Fibroblast of skin of left quadriceps (primary cell): Measurements from ENCODE around the gene HEATR9.
A peak's percentile ranks its signal among the peaks of the same experiment; 100 is the strongest.

Experiments used
- DNase-seq, 2 experiments: peaks; one replicate each; pipeline ENCODE4 v3.0.0-alpha.2; 2013; ENCODE audit warnings: low read depth in 2 of 2

HEATR9 gene

DNA sequence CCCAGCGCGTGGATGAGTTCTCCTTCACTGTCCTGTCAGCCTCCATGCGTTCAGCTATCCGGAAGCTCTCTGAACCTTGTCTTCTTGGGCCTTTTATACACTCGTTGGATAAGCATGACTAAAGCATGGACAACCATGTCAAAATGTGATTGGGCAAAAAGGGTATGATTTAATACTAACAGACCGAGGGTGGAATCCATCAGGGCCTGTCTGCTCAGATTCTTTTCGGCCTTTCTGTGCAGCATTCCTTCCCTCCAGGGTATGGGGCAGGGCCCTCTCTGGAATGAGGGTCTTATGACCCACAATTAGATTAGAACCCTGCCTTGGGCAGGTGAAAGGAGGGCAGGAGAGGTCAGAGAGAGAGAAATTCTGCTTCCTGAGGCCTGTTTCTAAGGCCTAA, 25.5 kb upstream of the HEATR9 start:
- no peak for DNase-seq

DNA sequence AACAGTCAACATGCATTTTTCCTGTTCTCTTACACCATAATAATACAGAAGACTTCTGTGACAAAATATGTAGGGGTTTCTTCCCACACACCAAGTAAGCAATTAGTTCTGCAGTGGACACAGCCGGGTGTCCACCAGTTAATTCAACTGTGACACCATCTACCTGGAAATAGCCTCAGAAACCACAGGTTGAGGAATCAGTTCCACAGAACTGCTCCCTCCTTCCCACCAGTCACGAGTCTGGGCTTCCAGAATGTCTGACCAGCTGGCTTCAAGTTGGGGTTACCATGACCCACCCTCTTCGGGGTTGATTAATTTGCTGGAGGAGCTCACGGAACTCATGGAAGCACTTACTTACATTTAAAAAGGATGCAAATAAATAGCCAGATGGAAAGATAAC, 25.1 kb upstream of the HEATR9 start:
- no peak for DNase-seq

DNA sequence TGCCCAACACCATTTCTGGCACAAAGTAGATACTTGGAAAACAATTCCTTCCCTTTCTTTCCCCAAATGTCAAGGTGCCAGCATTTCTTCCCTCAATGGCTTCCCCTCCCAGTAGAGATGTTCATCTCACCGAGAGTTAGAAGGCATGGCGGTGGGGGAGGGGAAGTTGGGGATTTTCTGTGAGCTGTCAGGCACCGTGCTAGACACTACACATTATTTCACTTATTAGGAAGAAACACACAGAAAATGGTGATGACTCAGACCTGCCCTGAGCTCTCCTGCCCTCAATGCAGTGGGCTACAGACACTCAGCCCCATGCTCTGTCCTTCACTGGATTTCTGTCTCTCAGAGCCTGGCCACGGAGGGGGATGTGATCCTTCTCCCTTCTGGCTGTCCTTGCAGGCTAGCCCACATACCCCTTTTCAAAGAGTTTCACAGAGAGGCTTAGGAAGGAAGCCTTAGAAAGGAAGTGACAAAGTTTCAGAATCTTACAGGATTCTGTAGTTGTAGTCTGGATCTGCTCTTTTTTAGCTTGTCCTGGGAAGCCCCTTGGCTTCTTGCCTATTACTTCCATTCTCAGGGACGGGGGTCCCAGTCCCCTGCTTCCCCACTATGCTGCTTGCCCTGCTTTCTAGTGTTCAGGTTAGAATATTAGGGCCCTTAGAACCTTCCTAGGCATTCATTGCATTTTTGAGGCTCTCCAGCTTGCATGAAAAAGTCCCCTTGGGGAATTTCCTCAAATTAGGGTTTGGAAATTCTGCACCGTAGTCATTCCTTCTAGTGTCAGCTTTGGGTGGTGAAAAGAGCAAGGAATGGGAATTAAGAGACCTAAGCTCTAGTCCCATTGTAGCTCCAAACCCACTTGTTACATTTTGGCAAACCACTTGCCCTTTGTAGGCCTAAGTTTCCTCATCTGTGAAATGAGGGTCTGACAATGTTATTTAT, 23.7 kb upstream of the HEATR9 start:
- DNase-seq = no peak

DNA sequence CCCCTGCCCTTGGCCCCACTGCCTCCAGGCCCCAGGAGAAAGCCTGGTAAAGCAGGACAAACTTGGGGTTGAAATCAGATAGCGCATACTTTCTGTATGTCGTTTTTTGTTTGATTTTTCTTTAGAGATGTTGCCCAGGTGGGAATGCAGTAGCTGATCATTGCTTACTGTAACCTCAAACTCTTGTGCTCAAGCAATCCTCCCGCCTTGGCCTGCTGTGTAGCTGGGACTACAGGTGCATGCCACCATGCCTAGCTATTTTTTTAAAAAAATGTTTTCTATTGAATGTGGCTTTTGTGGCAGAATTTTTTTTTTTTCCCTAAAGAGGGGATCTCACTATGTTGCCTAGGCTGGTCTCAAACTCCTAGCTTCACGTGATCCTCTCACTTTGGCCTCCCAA, 22.6 kb upstream of the HEATR9 start:
- no peak for DNase-seq

DNA sequence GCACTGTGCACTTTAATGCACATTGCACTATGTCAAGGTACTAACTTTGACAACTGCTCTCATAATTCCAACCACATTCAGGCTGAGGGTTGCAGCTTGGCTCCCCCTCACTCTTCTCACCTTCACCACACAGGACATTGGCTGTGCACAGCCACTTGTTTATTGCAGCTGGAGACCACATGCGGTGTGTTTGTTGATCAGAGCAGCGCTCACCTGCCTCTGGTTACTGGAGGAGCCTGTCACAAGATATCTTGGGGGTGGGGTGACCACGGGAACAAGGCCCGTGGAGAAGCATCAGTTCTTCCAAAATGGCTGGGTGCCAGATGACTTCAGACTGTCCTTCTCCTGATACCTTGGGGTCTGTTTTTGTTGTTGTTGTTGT, 22.1 kb upstream of the HEATR9 start:
- no peak for DNase-seq

DNA sequence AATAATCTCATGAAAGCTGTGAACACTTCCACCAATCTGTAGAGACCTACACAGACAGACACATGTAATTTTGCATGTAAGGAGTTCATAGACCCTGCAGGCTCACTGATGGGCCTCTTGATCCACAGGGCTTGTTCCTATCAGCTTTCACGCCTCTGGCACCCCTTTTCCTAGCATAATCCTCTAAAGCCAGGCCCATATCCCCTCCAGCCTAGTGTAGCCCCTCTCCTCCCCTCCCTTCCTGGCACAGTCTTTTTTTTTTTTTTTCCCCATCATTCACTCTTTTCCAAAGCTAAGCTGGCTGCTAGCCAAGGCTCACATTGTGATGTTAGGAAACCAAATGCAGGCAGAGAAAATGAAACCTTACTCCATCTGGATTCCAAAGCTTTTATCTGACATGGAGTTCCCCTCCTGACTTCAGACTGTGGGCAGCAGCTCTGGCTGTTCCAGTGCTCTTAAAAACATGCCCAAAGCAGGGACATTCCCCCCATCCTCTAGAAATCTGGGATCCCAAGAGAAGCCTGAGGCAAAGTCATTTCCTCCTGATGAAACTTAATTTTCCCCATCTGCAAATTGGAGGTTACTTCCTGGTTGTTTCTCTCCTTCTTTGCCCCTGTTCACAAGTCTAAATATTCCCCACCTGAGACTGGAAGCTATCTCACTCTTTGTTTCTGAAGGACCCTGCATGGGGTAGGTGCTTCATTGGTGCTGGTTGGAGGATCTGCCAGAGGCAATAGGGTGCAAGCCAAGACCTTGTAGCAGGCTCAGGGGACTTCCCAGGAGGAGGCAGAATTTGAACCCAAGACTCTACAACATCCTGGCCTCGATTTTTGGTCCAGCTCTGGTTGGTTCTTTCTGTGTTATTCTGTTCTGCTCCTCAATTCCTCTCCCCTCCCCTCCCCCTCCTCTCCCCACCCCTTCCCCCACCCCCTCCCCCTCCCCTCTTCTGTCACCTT, 21.4 kb upstream of the HEATR9 start:
- peak; percentile 35 to 45 for DNase-seq

DNA sequence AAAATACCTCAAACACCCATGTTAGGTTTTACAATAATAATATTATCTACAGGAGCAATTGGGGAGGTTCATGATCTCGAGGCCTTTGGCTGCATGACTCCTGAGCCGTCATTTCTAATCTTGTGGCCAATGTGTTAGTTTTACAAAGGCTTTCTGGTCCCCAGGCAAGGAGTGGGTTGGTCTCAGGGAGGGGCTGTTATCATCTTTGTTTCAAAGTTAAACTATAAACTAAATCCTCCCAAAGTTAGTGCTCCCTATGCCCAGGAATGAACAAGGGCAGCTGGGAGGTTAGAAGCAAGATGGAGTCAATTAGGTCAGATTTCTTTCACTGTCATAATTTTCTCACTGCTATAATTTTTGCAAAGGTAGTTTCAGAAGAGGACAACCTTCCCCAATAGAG, 20.6 kb upstream of the HEATR9 start:
- DNase-seq = no peak

DNA sequence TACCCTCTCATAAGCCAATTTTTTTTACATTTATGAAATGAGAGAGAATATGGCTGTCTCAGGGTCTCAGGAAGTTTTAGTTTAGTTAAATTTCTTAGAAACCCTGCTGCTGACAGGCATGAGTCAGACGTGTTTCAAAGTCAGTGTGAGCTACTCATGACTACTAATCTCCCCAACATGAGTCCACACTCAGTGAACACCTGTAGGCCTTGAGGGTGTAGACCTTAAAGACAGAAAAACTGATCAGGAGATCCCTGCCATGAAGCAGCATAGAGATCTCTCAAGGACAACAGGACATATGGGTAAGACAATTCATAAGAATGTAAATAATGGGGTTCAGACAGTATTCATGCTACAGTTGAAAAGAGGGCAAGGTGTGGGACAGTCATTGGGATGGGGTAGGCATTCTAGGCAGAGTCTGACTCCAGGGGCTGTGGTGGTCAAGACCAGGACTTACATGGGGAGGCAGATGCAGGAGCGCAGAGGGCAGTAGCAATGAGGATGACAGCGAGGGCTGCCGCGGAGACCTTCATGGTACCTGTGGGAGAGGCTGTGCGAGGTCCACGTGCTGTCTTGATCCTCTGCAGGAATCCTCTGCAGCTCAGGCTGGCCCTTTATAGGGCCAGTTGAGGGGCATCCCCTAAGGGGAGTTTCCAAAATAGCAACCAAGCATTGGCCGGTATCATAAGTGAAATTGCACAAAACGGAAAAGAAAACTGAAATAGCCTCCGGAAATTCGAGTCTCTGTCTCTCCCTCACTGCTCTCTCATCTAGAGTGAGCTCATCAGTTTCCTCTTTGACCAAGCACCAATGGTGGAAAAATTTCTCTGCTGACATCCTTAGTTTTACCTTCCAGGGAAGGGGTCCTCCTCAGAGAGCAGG, 11.3 kb upstream of the HEATR9 start, which contains the start of gene CCL5:
Gene CCL5 (minus strand): TSS at position 588 of the 882 bp plus-strand sequence.
- no peak for DNase-seq

DNA sequence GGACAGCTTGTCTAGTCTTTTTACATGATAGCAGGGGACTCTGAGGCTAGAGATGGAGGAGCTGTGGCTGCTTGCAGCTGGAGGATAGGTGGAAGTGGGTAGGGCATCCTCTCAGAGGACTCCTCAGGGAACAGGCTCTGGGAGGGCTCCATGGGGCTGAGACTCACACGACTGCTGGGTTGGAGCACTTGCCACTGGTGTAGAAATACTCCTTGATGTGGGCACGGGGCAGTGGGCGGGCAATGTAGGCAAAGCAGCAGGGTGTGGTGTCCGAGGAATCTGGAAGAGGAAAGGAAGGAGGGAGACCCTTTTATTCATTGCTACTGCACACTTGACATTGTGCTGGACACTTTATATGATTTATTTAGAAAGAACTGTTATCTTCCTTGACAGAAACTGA, 9.7 kb upstream of the HEATR9 start:
- DNase-seq = no peak

DNA sequence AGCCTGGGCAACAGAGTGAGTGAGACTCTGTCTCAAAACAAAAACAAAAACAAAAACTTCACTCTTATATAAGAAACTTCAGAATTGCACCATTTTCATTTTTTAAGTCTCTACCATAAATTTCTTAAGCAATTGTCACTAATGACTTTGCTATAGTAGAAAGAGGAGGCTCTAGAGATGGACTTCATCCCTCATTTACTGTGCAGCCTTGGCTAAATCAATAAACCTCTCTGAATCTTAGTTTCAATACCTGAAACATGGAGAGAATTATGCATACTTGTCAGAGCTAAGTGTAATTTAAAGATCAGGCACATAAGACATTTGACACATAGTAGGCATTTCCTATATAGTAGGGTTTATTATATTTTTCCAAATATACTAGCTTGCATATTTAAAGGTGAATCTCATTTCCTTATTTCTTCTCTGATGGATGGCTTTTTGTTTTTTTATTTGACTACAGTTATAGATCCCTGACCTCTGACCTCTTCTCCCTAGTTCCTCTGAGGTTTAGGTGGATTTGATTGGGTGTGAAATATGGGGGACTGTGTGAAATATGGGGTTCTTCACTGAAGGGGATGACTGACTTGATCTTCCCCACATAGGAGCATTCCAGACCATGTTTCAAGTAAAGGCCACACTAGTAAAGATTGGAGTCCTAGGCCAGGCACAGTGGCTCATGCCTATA, 8.8 kb upstream of the HEATR9 start:
- no peak for DNase-seq

DNA sequence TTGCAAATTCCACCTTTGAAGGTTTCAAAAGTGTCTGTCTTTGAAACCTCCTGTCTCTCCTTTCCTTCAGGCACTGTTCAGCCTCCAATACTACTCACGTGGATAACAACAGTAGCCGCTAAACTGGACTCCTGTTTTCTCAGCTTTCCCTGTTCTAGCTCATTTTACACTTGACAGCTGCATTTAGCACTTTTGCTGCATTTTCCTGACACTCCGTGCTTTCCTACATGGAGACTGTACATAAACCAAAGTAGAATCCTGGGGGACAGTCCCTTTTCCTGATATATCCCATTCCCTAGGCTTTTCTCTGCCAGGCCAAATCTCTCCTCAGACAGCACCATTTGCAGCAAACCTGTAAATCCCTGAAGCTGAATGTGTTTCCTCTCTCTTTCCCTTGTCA, 7.8 kb upstream of the HEATR9 start:
- no peak for DNase-seq

DNA sequence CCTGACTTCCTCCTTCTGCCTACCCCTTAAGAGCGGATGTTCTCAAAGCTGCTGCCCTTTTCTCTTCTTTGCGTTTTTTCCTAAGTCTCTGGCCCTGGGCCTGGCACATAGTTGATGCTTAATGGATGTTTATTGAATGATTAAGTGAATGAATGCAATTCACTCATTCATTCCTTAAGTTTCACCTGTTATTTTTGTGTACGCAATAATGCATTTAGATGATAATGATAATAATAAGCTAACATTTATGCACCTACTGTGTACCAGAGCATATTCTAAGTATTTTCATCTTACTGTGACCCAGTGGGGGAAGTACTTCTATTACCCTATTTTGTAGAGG, 7.1 kb upstream of the HEATR9 start:
- DNase-seq = no peak

DNA sequence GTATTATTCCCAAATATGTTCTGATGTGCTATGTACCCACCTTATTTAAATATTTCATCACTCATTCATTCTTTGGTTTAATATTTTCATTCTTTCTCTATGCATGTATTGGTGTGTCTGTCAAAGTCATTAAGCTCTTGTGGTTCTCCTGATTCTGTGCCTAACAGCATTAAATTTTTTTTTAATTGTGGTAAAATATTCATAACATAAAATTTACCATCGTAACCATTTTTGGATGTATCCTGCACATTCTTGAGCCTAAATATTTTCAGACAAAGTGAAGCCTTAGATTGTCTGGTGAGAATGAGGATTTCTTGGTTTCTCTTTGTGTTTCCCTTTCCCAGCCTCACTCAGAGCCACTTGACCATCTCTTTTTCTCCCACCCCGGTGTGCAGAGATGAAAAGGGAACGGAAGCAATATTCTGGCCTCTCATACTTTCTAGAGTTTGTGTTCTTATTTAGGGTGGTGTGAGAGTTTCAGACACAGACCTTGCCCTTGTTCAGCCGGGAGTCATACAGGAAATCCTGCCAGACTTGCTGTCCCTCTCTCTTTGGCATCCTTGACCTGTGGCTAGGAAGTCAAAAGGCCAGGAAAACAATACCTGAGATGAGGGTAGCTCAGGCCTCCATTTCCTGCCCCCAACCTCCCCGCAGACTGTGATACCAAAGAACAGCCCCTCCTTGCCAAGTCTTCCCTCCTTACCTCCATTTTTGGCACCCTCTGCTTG, 6.5 kb upstream of the HEATR9 start:
- no peak for DNase-seq

DNA sequence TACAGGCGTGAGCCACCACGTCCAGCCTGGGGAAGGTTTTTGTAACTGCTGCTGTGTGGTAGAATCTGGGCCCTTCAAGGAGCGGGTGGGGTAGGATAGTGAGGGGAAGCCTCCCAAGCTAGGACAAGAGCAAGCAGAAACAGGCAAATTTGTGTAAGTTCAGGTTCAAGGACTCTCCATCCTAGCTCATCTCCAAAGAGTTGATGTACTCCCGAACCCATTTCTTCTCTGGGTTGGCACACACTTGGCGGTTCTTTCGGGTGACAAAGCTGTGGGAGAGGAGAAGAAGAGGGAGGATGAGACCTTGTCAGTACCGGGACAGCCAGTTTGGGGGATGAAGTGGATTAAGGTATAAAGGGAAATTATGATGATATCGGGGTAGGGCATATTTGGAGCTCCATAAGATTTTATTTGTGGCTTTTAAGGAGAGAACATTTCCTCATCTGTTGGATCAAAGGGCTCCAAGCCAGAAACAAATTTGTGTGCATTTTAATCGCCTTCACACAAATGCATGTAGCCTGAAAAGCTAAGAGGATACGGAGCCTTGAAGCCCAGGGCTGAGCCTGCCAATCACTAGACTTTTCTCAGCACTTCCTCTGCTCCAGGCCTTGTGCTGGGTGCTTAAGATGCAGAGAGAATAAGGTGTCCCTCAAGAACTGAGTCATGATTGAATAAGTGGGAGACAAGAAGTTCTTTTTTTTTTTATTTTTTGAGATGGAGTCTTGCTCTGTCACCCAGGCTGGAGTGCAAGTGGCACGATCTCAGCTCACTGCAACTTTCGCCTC, 3.7 kb upstream of the HEATR9 start:
- no peak for DNase-seq

DNA sequence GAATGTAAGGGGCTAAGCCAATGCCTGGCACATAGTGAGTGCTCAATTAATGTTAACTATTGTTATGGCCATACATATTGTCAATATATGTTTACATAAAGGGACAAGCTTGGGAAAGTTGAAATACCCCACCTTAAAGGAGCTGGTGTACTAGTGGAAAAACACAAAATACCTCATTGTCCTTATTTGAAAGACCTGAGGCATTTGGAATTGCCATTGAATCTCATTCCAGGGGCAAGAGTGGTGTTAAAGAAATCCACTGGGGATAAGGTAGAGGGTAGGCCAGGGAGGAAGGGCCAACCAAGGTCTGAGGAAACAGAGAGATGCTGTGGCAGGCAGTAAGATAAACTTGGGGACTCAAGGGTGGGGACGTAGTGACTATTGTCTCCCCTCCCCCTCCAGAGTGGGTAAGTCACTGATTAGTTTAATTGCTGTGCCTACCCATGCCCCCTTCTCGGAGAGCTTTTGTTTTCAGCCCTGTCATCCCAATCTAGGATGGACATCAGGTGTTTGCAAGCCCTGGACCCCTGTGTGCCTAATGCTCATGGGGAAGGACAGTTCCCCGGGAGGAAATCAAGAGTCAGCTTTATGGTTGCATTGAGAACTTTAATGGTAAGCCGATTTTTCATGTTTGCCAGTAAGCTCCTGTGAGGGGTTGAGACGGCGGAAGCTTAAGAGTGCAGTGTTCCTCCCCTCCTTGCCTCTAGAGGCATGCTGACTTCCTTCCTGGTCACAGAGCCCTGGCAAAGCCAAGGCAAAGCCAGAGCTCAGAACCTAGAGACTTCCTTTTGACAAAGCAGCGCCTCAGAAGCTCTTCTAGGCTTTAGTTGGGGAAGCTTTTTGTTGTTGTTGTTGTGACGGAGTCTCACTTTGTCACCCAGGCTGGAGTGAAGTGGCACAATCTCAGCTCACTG, 2.5 kb upstream of the HEATR9 start:
- no peak for DNase-seq

DNA sequence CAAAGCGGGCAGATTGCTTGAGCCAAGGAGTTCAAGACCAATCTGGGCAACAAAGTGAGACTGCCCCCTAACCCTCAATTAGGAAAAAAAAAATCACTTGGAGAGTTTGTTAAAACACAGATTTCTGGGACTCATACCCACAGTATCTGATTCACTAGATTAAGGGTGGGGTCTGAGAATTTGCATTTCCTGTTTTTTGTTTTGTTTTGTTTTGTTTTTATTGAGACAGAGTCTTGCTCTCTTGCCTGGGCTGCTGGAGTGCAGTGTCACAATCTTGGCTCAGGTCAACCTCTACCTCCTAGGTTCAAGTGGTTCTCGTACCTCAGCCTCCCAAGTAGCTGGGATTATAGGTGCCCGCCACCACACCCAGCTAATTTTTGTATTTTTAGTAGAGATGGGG, 1.1 kb downstream of the HEATR9 start:
- DNase-seq = no peak

DNA sequence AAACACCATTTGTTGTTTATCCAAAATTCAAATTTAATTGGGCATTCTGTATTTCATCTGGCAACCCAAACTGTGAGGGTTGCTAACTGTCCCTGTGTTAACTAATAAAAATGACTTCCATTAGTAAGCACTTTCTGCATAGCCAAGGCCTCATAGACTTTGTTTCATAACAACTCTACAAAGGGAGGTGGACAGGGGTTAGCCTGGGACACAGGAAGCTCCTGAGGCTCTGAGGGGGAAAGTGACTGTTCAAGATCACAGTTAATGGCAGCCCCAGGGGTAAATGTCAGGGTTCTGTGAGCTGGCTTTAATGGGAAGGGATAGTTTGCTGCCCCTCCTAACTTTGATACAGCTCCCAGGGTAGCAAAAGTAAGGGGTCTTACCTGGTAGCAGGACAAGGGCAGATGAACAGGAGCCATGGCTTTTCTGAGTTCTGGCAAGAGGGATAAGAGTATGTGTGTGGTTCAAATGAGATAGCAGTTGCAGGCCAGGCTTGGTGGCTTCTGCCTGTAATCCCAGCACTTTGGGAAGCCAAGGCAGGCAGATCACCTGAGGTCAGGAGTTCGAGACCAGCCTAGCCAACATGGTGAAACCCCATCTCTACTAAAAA, 2.2 kb downstream of the HEATR9 start:
- peak in 1 of 2 experiments; percentile 4 for DNase-seq
